ENCODE results near the gene PRDM15.

- TF ChIP-seq, protein P1, sequence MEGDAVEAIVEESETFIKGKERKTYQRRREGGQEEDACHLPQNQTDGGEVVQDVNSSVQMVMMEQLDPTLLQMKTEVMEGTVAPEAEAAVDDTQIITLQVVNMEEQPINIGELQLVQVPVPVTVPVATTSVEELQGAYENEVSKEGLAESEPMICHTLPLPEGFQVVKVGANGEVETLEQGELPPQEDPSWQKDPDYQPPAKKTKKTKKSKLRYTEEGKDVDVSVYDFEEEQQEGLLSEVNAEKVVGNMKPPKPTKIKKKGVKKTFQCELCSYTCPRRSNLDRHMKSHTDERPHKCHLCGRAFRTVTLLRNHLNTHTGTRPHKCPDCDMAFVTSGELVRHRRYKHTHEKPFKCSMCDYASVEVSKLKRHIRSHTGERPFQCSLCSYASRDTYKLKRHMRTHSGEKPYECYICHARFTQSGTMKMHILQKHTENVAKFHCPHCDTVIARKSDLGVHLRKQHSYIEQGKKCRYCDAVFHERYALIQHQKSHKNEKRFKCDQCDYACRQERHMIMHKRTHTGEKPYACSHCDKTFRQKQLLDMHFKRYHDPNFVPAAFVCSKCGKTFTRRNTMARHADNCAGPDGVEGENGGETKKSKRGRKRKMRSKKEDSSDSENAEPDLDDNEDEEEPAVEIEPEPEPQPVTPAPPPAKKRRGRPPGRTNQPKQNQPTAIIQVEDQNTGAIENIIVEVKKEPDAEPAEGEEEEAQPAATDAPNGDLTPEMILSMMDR (conservative IDR thresholded peaks at IDR 0.05; ENCODE audit: low read length) = no peak
- no peak for TF ChIP-seq EZH2phosphoT487 (IDR thresholded peaks at IDR 0.05; ENCODE audit: borderline replicate concordance, low read depth, low read length)
Measured at GRCh38 chr21:41840880-41841279, 38.3 kb downstream of the PRDM15 start.
